Measurements from ENCODE around the gene FREM1. TPM values are rescaled to one million over a fixed set of nuclear protein-coding genes. Genes with fewer than 3 reads are reported as not detected.

The FREM1 gene
- total and polyA plus RNA-seq, 9 donors = 0.61 to 9.2 (median 2.8) TPM

DNA sequence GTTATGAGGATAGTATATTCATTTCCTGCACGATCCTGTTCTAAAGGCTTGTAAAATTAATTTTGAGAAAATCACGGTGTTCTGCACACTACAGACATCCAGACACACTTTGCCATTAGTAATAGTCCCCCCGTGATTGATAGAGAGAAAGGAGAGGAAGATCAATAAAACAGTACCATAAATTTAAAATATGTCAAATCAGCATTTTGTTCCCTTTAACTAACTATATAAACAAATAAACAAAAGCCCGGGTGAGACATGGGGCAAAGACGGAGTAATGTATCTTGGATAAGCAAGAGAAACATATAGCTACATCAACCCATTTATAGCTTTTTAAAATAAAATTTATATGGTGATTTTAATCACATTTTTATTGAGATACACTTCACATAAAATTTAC is 177.1 kb downstream of the FREM1 start:
- DNase-seq = no peak
- H3K9me3 ChIP-seq = no peaks in the 10 kb centered on the region
- no peaks in the 10 kb centered on the region for H3K27me3 ChIP-seq
- WGBS, 3 donors = 74 to 89% (median 88%) methylated on average over 5 of the region's 5 CpGs
- no peaks in the 10 kb centered on the region for H3K36me3 ChIP-seq
- H3K4me3 ChIP-seq = no peak overlapping the region
- intact Hi-C loops (cut with DNase I) = no loop called here
- no peak overlapping the region for H3K27ac ChIP-seq
- TF ChIP-seq POLR2A (IDR thresholded peaks at IDR 0.05) (no peak), EP300 (IDR thresholded peaks at IDR 0.05) (no peak)
- TF ChIP-seq, protein P1, sequence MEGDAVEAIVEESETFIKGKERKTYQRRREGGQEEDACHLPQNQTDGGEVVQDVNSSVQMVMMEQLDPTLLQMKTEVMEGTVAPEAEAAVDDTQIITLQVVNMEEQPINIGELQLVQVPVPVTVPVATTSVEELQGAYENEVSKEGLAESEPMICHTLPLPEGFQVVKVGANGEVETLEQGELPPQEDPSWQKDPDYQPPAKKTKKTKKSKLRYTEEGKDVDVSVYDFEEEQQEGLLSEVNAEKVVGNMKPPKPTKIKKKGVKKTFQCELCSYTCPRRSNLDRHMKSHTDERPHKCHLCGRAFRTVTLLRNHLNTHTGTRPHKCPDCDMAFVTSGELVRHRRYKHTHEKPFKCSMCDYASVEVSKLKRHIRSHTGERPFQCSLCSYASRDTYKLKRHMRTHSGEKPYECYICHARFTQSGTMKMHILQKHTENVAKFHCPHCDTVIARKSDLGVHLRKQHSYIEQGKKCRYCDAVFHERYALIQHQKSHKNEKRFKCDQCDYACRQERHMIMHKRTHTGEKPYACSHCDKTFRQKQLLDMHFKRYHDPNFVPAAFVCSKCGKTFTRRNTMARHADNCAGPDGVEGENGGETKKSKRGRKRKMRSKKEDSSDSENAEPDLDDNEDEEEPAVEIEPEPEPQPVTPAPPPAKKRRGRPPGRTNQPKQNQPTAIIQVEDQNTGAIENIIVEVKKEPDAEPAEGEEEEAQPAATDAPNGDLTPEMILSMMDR (IDR thresholded peaks at IDR 0.05) = no peak
- no peaks in the 10 kb centered on the region for H3K4me1 ChIP-seq (ENCODE audit: insufficient read depth)

DNA sequence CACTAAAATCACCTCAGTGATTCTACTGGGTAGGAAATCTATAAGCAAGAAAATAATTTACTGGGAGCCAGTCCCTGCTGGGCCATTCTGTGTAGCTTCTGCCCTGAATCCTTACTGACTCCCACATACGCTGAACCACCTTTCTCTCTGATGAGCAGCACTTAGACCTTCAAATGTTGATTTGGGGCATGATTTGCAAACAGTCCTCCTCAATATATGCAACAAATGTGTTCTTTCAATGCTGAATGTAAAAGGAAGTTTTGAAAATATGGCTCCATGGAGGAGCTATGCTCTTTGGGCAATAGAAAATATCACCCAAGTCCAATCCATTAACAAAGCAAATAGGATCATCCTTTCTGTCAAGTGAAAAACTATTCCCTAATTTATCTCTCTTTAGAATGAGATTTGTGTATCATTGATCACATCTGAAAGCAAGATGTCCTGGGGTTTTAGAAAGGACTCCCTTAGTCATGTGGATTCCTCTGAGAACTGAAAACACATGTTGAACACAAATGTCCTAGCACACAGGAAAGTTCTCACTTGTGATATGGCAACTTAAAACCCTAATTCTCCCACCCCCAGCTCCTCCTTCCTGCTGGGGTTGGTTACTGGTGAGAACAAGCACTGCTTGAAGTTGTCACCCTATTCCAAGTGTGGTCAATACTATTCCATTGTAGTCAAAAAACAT is 178.8 kb downstream of the FREM1 start:
- no peak for DNase-seq
- 93 to 100% (median 97%) methylated on average over 1 of the region's 1 CpG for WGBS, 3 donors
- TF ChIP-seq, protein P1 (IDR thresholded peaks at IDR 0.05) = no peak
- TF ChIP-seq EP300 (IDR thresholded peaks at IDR 0.05) (no peak), POLR2A (IDR thresholded peaks at IDR 0.05) (no peak)
- Histone ChIP-seq H3K36me3 (no peaks in the 10 kb centered on the region), H3K27me3 (no peaks in the 10 kb centered on the region), H3K4me1 (ENCODE audit: insufficient read depth) (no peaks in the 10 kb centered on the region), H3K9me3 (no peaks in the 10 kb centered on the region), H3K4me3 (no peak overlapping the region), H3K27ac (no peak overlapping the region)
- intact Hi-C loops (cut with DNase I) = no loop called here

DNA sequence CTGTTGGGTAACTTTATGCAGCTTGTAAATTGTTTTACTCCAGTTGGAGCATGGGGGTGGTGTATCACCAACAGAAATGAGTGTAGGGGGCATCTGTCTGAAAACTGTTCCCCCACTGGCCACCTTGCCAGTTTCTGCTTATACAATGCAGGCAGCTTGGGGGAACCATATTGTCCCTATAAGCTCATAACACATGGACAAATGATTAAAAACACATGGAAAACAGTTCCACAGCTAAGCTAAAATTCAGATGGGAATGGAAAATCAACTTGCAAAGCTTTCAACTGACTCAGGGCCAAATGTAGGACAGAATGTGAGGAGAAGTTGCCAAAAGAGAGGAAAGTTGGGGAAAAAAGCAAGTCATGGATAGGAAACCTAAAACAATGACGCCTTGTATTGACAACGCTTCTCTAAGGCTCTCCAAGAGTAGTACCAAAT is 179.7 kb downstream of the FREM1 start:
- no peak for DNase-seq
- H3K27ac ChIP-seq = no peak overlapping the region
- H3K4me1 ChIP-seq (ENCODE audit: insufficient read depth) = no peaks in the 10 kb centered on the region
- H3K36me3 ChIP-seq = no peaks in the 10 kb centered on the region
- intact Hi-C loops (cut with DNase I) = no loop called here
- H3K27me3 ChIP-seq = no peaks in the 10 kb centered on the region
- TF ChIP-seq EP300 (IDR thresholded peaks at IDR 0.05) (no peak), POLR2A (IDR thresholded peaks at IDR 0.05) (no peak)
- TF ChIP-seq, protein P1 (IDR thresholded peaks at IDR 0.05) = no peak
- no peaks in the 10 kb centered on the region for H3K9me3 ChIP-seq
- no peak overlapping the region for H3K4me3 ChIP-seq
- 91 to 93% (median 92%) methylated on average over 2 of the region's 2 CpGs for WGBS, 3 donors

DNA sequence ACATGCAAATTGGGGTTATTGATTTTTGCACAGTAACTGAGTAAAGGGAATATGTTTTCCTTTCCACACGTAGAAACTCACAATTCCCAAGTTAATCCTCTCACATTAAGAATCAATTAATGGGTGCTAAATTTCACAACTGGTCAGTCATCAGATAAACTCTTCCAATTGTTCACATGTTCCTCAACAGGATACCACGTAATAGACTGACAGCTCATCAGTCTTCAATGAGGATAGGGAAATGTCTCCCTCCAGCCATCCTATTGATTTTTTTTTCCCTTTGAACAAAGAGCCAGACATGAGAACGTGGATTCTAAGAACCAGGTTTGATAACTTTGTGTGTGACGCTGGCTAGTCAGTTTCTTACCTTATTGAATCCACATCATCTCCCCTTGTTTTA is 186.9 kb downstream of the FREM1 start:
- Histone ChIP-seq H3K9me3 (no peaks in the 10 kb centered on the region), H3K27ac (no peak overlapping the region), H3K4me1 (ENCODE audit: insufficient read depth) (no peaks in the 10 kb centered on the region), H3K27me3 (no peaks in the 10 kb centered on the region), H3K4me3 (no peak overlapping the region), H3K36me3 (no peaks in the 10 kb centered on the region)
- WGBS, 3 donors = 48 to 57% (median 54%) methylated on average over 4 of the region's 4 CpGs
- no peak for DNase-seq
- intact Hi-C loops (cut with DNase I) = no loop called here
- TF ChIP-seq EP300 (IDR thresholded peaks at IDR 0.05) = no peak

DNA sequence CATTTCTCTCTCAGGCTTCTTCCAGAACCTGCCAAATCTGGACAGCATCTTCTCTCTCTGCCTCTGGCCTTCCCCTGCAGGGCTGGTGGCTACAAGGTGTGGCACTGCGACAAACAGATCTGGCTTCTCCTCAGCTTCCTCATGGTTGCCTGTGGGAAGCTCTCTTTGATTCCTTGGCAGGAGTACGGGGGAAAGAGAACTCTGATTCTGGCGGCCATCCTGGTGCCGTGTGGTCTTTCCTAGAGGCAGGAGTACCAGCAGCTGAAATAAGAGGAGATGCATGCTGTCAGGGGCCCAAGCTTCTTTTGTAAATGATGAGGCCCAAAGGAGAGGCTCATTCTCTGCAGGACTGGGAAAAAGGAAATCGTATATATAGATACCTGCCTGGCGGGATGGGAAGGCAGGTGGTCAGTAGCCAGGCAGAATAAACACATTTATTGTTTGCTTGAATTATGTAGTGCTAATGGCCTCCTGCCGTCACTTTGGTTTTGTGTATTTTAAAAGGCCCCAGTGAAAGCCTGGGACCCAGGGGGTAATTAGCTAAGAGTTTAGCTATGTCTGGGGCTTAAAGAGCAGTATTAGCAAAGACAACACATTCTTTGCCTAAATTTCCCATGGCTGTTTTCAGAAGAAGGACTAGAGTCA is 187.7 kb downstream of the FREM1 start, which contains the start of gene CER1:
Gene CER1, minus strand, starts transcription at position 343 of the 645 bp plus-strand sequence. Its CDS starts 61 bp downstream, at position 282.
- intact Hi-C loops (cut with DNase I) = no loop called here
- H3K9me3 ChIP-seq = no peaks in the 10 kb centered on the region
- H3K36me3 ChIP-seq = no peaks in the 10 kb centered on the region

More for the DNA sequence above, 187.7 kb downstream of the FREM1 start, which contains the start of gene CER1:
- TF ChIP-seq, protein P1 (IDR thresholded peaks at IDR 0.05) = no peak
- no peak for TF ChIP-seq POLR2A (IDR thresholded peaks at IDR 0.05)
- TF ChIP-seq EP300 (IDR thresholded peaks at IDR 0.05) = no peak
- Histone ChIP-seq H3K4me3 (no peak within 1 kb of the TSS), H3K27me3 (no peaks in the 10 kb centered on the region), H3K27ac (no peak within 1 kb of the TSS), H3K4me1 (ENCODE audit: insufficient read depth) (no peaks in the 10 kb centered on the region)
- DNase-seq = no peak
- 38 to 55% (median 42%) methylated on average over 7 of the region's 7 CpGs for WGBS, 3 donors
